Nephron progenitor cell (in vitro differentiated cells): ENCODE data around the gene TMEM131L.

ENCODE experiments used
- DNase-seq: peaks from one replicate; pipeline ENCODE4 v3.0.0; 2021
- H3K27ac Mint-ChIP-seq: 2 replicates; pipeline ENCODE4 v1.8.0; 2021; ENCODE audit warnings: mild to moderate bottlenecking, moderate library complexity, mixed read lengths
- H3K27me3 Mint-ChIP-seq: 2 replicates; pipeline ENCODE4 v1.8.0; 2021; ENCODE audit warnings: mild to moderate bottlenecking, low read depth, mixed read lengths; ENCODE audit not compliant: poor library complexity
- H3K36me3 Mint-ChIP-seq: 2 replicates; pipeline ENCODE4 v1.8.0; 2021; ENCODE audit warnings: low read depth, mixed read lengths
- H3K4me1 Mint-ChIP-seq: 2 replicates; pipeline ENCODE4 v1.8.0; 2021; ENCODE audit warnings: mixed read lengths
- H3K4me3 Mint-ChIP-seq: 2 replicates; pipeline ENCODE4 v1.8.0; 2021; ENCODE audit warnings: mild to moderate bottlenecking, moderate library complexity, mixed read lengths
- H3K9me3 Mint-ChIP-seq: 2 replicates; pipeline ENCODE4 v1.8.0; 2021; ENCODE audit warnings: mild to moderate bottlenecking, moderate library complexity, mixed read lengths
- TF ChIP-seq, protein P1 (sequence below): fragments of 200-600 bp; sonication (generic); IDR thresholded peaks from 2 replicates; pipeline ENCODE4 v1.5.0; 2021; ENCODE audit warnings: antibody characterized with exemption

TMEM131L gene

DNA sequence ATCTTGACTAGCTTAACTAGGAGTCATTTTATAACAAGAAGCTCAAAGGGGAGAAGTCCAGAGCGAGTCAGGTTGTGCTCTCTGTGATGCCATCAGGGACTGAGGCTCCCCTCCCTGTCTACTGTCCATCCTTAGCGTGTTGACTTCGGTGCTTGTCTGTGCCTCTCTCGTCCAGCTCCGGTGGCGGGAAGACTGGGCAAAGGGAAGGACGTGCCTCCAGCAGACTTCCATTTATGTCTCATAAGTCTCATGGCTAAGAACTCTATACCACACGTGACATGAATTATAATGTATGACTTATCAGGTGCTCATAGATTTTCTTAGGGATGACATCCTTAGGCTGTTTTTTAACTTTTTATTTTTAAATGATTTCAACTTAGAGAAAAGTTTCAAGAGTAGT is 125.3 kb downstream of the TMEM131L start:
- no peaks in the 10 kb centered on the region for H3K27me3 Mint-ChIP-seq
- peaks cover 64% of the 10 kb centered on the region for H3K36me3 Mint-ChIP-seq
- TF ChIP-seq, protein P1, sequence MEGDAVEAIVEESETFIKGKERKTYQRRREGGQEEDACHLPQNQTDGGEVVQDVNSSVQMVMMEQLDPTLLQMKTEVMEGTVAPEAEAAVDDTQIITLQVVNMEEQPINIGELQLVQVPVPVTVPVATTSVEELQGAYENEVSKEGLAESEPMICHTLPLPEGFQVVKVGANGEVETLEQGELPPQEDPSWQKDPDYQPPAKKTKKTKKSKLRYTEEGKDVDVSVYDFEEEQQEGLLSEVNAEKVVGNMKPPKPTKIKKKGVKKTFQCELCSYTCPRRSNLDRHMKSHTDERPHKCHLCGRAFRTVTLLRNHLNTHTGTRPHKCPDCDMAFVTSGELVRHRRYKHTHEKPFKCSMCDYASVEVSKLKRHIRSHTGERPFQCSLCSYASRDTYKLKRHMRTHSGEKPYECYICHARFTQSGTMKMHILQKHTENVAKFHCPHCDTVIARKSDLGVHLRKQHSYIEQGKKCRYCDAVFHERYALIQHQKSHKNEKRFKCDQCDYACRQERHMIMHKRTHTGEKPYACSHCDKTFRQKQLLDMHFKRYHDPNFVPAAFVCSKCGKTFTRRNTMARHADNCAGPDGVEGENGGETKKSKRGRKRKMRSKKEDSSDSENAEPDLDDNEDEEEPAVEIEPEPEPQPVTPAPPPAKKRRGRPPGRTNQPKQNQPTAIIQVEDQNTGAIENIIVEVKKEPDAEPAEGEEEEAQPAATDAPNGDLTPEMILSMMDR: no peak
- H3K27ac Mint-ChIP-seq: no peak overlapping the region
- H3K4me3 Mint-ChIP-seq: no peak overlapping the region
- H3K9me3 Mint-ChIP-seq: no peaks in the 10 kb centered on the region
- H3K4me1 Mint-ChIP-seq: peaks cover 9% of the 10 kb centered on the region
- no peak for DNase-seq

DNA sequence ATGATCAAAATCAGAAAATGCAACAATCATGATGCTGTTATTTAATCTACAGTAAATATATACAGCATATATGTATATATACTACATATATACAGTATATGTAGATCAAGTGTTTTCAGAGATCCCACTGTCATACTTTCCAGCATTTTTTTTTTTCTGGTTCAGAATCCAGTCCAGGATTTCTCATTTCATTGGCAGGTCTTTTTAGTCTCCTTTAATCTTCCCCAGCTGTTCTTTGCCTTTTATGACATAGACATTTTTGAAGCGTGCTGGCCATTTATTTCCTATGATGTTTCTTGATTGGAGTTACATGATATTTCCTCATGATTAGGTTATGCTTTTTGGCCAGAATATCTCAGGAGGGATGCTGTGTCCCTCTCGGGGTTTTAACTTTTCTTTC is 125.9 kb downstream of the TMEM131L start:
- Mint-ChIP-seq H3K27me3 (no peaks in the 10 kb centered on the region), H3K4me3 (no peak overlapping the region), H3K27ac (no peak overlapping the region), H3K4me1 (peaks cover 9% of the 10 kb centered on the region), H3K36me3 (peaks cover 68% of the 10 kb centered on the region), H3K9me3 (no peaks in the 10 kb centered on the region)
- TF ChIP-seq, protein P1: no peak
- DNase-seq: no peak

DNA sequence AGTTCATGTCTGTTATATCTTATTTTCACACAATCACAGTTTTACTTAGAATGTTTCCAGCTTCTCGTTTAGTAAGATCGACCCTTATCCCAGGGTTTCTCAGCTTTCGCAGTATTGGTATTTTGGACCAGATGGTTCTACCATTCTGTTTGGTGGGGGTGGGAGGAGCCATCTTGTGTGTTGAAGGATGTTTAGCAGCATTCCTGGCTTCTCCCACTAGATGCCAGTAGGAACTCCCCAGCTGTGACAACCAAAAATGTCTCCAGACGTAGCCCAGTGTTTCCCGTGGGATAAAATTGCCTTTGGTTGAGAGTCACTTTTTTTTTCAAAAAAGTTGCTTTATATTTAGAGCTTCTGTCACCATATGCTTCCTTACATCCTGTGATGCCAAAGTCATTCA is 127.0 kb downstream of the TMEM131L start:
- H3K4me3 Mint-ChIP-seq: no peak overlapping the region
- TF ChIP-seq, protein P1: no peak
- no peaks in the 10 kb centered on the region for H3K9me3 Mint-ChIP-seq
- H3K27ac Mint-ChIP-seq: no peak overlapping the region
- no peak for DNase-seq
- no peaks in the 10 kb centered on the region for H3K27me3 Mint-ChIP-seq
- H3K36me3 Mint-ChIP-seq: peaks cover 64% of the 10 kb centered on the region
- peaks cover 9% of the 10 kb centered on the region for H3K4me1 Mint-ChIP-seq

DNA sequence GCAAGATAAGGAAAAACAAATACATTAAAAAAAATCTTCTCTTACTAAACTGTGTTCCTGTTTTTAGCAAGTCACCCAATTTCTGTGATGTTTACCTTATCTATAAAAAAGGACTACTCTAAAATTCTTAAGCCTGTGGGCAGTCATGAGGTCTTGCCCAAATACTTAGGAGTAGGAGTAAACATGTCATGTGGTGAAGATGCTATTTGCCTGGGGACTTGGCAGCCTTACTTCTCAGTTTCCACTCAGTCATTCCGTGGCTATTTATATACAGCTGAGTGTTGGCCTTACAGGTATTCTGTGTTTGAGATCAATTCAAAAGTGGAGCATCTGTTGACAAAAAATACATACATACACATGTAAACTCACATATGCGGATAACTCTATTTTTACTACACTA is 128.1 kb downstream of the TMEM131L start:
- Mint-ChIP-seq H3K27ac (no peak overlapping the region), H3K9me3 (no peaks in the 10 kb centered on the region), H3K36me3 (peaks cover 64% of the 10 kb centered on the region), H3K4me3 (no peak overlapping the region), H3K27me3 (no peaks in the 10 kb centered on the region), H3K4me1 (peaks cover 13% of the 10 kb centered on the region)
- DNase-seq: no peak
- TF ChIP-seq, protein P1: no peak

DNA sequence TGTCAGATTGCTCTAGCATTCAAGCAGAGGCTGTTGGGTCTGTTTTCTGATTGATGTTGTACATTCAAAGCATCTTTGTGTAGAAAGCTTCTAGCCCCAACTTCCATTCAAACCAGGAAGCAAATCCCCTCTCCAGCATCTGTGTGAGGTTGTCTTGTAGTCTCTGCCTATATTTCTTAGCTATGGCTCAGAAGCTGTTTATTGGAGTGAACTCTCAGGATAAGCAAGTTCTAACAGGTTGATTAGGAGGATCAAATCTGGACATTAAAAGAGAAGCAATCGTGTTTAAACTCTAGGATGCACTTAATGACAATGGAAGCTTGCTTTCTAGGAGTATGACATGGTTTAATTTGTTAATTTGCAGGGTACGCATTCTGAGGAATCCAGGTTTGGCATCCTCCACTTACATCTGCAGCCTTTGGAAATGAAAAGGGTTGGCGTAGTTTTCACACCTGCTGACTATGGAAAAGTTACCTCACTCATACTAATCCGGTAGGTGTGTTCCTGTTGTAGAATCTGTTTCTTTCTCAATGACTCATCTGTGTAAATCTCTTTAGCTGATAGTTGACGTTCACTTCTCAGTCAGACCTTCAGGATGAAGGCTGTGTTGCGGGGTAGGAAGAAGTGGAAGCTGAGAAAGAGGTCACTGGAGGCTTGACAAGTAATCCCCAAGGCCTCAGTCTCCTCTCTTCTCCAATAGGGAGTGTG is 129.9 kb downstream of the TMEM131L start:
- Mint-ChIP-seq H3K27ac (peak overlapping the region; percentile 11), H3K4me3 (no peak overlapping the region), H3K36me3 (peaks cover 52% of the 10 kb centered on the region), H3K9me3 (no peaks in the 10 kb centered on the region), H3K4me1 (peaks cover 7% of the 10 kb centered on the region), H3K27me3 (no peaks in the 10 kb centered on the region)
- no peak for DNase-seq
- TF ChIP-seq, protein P1: no peak

DNA sequence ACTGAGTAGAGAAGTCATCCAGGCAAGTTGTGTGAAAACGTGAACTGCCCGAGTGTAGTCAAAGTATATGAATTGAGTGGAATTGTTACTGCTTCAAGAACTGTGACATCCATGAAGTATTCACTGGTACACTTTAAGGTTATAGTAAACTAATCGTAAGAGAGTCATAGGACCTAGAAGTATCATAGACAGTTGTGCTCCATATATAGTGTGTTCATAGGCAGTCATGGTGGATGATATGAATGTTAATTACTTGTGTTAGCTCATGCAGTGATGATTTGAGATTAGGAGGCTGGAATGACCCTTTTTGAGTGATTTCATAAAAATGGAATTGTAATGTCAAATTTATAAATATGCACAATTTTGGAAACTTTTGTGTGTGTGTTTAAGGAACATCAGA is 136.6 kb downstream of the TMEM131L start:
- peaks cover 4% of the 10 kb centered on the region for H3K4me1 Mint-ChIP-seq
- H3K9me3 Mint-ChIP-seq: no peaks in the 10 kb centered on the region
- TF ChIP-seq, protein P1: no peak
- H3K27ac Mint-ChIP-seq: no peak overlapping the region
- DNase-seq: no peak
- no peak overlapping the region for H3K4me3 Mint-ChIP-seq
- peaks cover 60% of the 10 kb centered on the region for H3K36me3 Mint-ChIP-seq
- no peaks in the 10 kb centered on the region for H3K27me3 Mint-ChIP-seq
